Activated CD4-positive, alpha-beta T cell treated with anti-CD3 and anti-CD28 coated beads, Interleukin-2, amount 50 U/mL, for 48 hours (primary cell): ENCODE data around the gene NUDT11.
"Not testable (repeated sequence)": the region's sequence is repeated elsewhere in the genome, so short reads cannot be mapped to it uniquely, and the experiment has no call there.

ENCODE experiments used
- DNase-seq, 2 experiments: peaks; one replicate each; pipeline ENCODE4 v3.0.0-alpha.2; 2020

Gene NUDT11

GRCh38 chrX:51496501-51497291, at the start of gene NUDT11:
NUDT11 (minus strand) TSS chrX:51496592; CDS start chrX:51496444, 148 bp downstream.
- peak; percentile 59 to 68 for DNase-seq

GRCh38 chrX:51520393-51520792, 24.0 kb upstream of the NUDT11 start:
- DNase-seq: no peak

- not testable (repeated sequence) for DNase-seq
Observed at GRCh38 chrX:51519131-51519530, 22.7 kb upstream of the NUDT11 start.

- DNase-seq: no peak
Observed at GRCh38 chrX:51507551-51507950, 11.2 kb upstream of the NUDT11 start.

GRCh38 chrX:51495701-51496488, 497 bp downstream of the NUDT11 start:
- DNase-seq: peak; percentile 3 to 9

GRCh38 chrX:51494409-51494808, 2.0 kb downstream of the NUDT11 start:
- DNase-seq: no peak

GRCh38 chrX:51487960-51488267, 8.5 kb downstream of the NUDT11 start:
- DNase-seq: no peak

- no peak for DNase-seq
Observed at GRCh38 chrX:51484616-51485015, 11.8 kb downstream of the NUDT11 start.

- DNase-seq: not testable (repeated sequence)
Observed at GRCh38 chrX:51482411-51482810, 14.0 kb downstream of the NUDT11 start.

- no peak for DNase-seq
Observed at GRCh38 chrX:51476930-51477329, 19.5 kb downstream of the NUDT11 start.

- no peak for DNase-seq
Observed at GRCh38 chrX:51463322-51463721, 33.1 kb downstream of the NUDT11 start.

- DNase-seq: no peak
Observed at GRCh38 chrX:51461053-51462044, 35.0 kb downstream of the NUDT11 start.

GRCh38 chrX:51459125-51459524, 37.3 kb downstream of the NUDT11 start:
- peak in 1 of 2 experiments; percentile 13 for DNase-seq

- no peak for DNase-seq
Observed at GRCh38 chrX:51456814-51457213, 39.6 kb downstream of the NUDT11 start.

- DNase-seq: no peak
Observed at GRCh38 chrX:51456246-51456645, 40.1 kb downstream of the NUDT11 start.

GRCh38 chrX:51440365-51440764, 56.0 kb downstream of the NUDT11 start:
- DNase-seq: no peak
